BJ (cell line): ENCODE measurements around the gene LYPD8. TPM values are rescaled to one million over a fixed set of nuclear protein-coding genes. Genes with fewer than 3 reads are reported as not detected.

ENCODE experiments used
- CTCF ChIA-PET: fragments of 350-600 bp; formaldehyde crosslinking; extraction: SDS; loops from one replicate; lab custom pipeline; 2021; ENCODE audit warnings: antibody characterized with exemption, inconsistent platforms; lab: Yijun Ruan, JAX
- POLR2A ChIA-PET: fragments of 300-600 bp; sonication (Branson Sonifier 250); formaldehyde crosslinking; extraction: SDS; loops from one replicate; lab custom pipeline; 2021; ENCODE audit warnings: antibody characterized with exemption; lab: Charles Lee
- DNase-seq: peaks from one replicate; pipeline ENCODE4 v3.0.0-alpha.2; 2011; ENCODE audit warnings: low read depth
- H3K27me3 ChIP-seq: 2 replicates; pipeline ENCODE4 v1.6.0; 2011; ENCODE audit warnings: low read length; ENCODE audit not compliant: control insufficient read depth, insufficient read depth
- H3K36me3 ChIP-seq: 2 replicates; pipeline ENCODE4 v1.5.1; 2011; ENCODE audit warnings: low read length; ENCODE audit not compliant: control insufficient read depth, insufficient read depth
- H3K4me3 ChIP-seq: 2 replicates; pipeline ENCODE4 v1.5.1; 2011; ENCODE audit warnings: low read depth, mild to moderate bottlenecking, control low read depth, low read length
- polyA plus RNA-seq: library from polyadenylated mRNA; depleted of rRNA; stranded (reverse); fragments of >200 nt; gene quantifications from 2 replicates; pipeline ENCODE4 v1.2.3, GENCODE V29; 2011
- TF ChIP-seq, protein P1 (sequence below): IDR thresholded peaks from 2 replicates; pipeline ENCODE4 v1.5.1; 2011; ENCODE audit warnings: low read depth, mild to moderate bottlenecking, control low read depth, inconsistent platforms, low read length, moderate library complexity; ENCODE audit not compliant: insufficient read depth

Gene LYPD8
- polyA plus RNA-seq, 1 experiment = not detected

DNA sequence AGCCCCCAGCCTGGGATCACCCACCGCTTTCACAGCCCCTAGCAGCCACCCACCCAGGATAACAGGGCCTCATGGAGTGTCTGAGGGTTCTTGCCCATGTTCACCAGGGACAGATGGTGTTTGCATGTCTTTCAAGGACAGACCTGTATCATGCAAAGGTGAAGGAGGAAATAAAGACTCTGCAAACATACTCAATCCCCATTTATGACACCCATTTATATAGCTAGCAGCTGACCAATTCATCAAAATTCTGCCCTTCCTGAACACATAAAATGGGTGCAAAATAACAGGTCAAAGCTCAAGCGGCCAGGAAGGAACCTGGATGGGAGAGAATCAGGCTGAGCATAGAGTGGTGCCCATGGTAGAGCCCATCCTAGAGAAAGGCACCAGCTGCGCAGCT is 32.8 kb upstream of the LYPD8 start:
- POLR2A ChIA-PET = no interaction called here
- H3K4me3 ChIP-seq = no peak overlapping the region
- no peaks in the 10 kb centered on the region for H3K36me3 ChIP-seq
- TF ChIP-seq, protein P1, sequence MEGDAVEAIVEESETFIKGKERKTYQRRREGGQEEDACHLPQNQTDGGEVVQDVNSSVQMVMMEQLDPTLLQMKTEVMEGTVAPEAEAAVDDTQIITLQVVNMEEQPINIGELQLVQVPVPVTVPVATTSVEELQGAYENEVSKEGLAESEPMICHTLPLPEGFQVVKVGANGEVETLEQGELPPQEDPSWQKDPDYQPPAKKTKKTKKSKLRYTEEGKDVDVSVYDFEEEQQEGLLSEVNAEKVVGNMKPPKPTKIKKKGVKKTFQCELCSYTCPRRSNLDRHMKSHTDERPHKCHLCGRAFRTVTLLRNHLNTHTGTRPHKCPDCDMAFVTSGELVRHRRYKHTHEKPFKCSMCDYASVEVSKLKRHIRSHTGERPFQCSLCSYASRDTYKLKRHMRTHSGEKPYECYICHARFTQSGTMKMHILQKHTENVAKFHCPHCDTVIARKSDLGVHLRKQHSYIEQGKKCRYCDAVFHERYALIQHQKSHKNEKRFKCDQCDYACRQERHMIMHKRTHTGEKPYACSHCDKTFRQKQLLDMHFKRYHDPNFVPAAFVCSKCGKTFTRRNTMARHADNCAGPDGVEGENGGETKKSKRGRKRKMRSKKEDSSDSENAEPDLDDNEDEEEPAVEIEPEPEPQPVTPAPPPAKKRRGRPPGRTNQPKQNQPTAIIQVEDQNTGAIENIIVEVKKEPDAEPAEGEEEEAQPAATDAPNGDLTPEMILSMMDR = no peak
- no peak for DNase-seq
- H3K27me3 ChIP-seq = no peaks in the 10 kb centered on the region
- CTCF ChIA-PET = no interaction called here

GRCh38 chr1:248787430-248787829 is 31.9 kb upstream of the LYPD8 start:
- CTCF ChIA-PET = interaction anchor here (0.9 kb wide), 1 partner anchor 119 kb away, joined by 3 read pairs; no protein-coding TSS in a partner anchor
- H3K4me3 ChIP-seq = no peak overlapping the region
- TF ChIP-seq, protein P1 = no peak
- H3K27me3 ChIP-seq = no peaks in the 10 kb centered on the region
- POLR2A ChIA-PET = no interaction called here
- no peaks in the 10 kb centered on the region for H3K36me3 ChIP-seq
- DNase-seq = no peak

GRCh38 chr1:248786156-248786555 is 30.6 kb upstream of the LYPD8 start:
- ChIA-PET POLR2A (no interaction called here), CTCF (no interaction called here)
- H3K27me3 ChIP-seq = no peaks in the 10 kb centered on the region
- H3K4me3 ChIP-seq = no peak overlapping the region
- H3K36me3 ChIP-seq = no peaks in the 10 kb centered on the region
- no peak for DNase-seq
- TF ChIP-seq, protein P1 = no peak

DNA sequence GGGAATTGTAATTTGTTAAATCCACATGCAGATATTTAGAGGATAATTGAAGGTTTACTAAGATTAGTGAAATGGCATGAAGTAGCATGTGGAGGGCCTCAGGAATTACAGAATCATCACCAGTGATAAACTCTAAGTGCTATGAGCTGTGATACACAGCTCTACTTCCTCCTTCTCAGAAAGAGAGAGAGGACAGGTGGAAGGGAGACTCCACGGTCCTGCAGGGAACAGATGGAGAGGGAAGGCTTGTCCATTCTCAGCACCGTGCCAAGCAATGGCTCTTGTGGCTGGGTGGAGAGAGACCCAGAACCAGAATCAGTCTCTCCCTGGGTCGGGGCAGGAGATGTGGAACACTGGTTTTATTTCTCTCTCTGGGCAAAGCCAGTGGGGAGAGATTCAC is 27.8 kb upstream of the LYPD8 start:
- Histone ChIP-seq H3K36me3 (no peaks in the 10 kb centered on the region), H3K4me3 (no peak overlapping the region), H3K27me3 (no peaks in the 10 kb centered on the region)
- ChIA-PET POLR2A (no interaction called here), CTCF (no interaction called here)
- DNase-seq = no peak
- TF ChIP-seq, protein P1 = no peak

- H3K36me3 ChIP-seq = no peaks in the 10 kb centered on the region
- CTCF ChIA-PET = no interaction called here
- POLR2A ChIA-PET = no interaction called here
- DNase-seq = no peak
- no peaks in the 10 kb centered on the region for H3K27me3 ChIP-seq
- TF ChIP-seq, protein P1 = no peak
- no peak overlapping the region for H3K4me3 ChIP-seq
Observed at GRCh38 chr1:248782416-248783141, 27.0 kb upstream of the LYPD8 start.
